SK-N-SH (cell line): ENCODE data around the gene MON2. TPM values are rescaled to one million over a fixed set of nuclear protein-coding genes. Genes with fewer than 3 reads are reported as not detected.

Experiments
- CTCF ChIA-PET: fragments of 300-600, 350-600 bp; formaldehyde crosslinking; extraction: SDS; loops from one replicate; lab custom pipeline; 2021; lab: Yijun Ruan, JAX
- POLR2A ChIA-PET: fragments of 350-600 bp; sonication (Branson Sonifier 250); formaldehyde crosslinking; extraction: SDS; loops from one replicate; lab custom pipeline; 2020; ENCODE audit warnings: antibody characterized with exemption, inconsistent platforms; lab: Yijun Ruan, JAX
- DNase-seq: peaks from one replicate; pipeline ENCODE4 v3.0.0; 2012
- H2AFZ ChIP-seq: fragments of 200-600 bp; sonication (generic); 2 replicates; pipeline ENCODE4 v1.8.1; 2016; ENCODE audit warnings: antibody characterized with exemption, mild to moderate bottlenecking, low read depth
- H3F3A ChIP-seq: fragments of 200-600 bp; sonication (generic); replicated peaks from 2 replicates; pipeline ENCODE3; 2016; ENCODE audit warnings: antibody characterized with exemption, mild to moderate bottlenecking; ENCODE audit not compliant: insufficient read depth
- H3K27ac ChIP-seq, 2 experiments: fragments of 200-500 bp in 1 of 2; fragments of 200-600 bp in 1 of 2; sonication (Bioruptor generic) in 1 of 2; sonication (generic), shearing (Covaris generic) in 1 of 2; 2 replicates each; pipeline versions ENCODE4 v1.5.1 to v1.6.1; 2014 to 2016; ENCODE audit warnings: low read depth in 2 of 2, inconsistent platforms in 1 of 2, low read length in 1 of 2, mild to moderate bottlenecking in 1 of 2, mixed read lengths in 1 of 2
- H3K27me3 ChIP-seq: fragments of 200-600 bp; sonication (generic), shearing (Covaris generic); 2 replicates; pipeline ENCODE4 v1.6.1; 2016; ENCODE audit warnings: mixed run types; ENCODE audit not compliant: insufficient read depth
- H3K36me3 ChIP-seq, 2 experiments: fragments of 200-500 bp in 1 of 2; fragments of 200-600 bp in 1 of 2; sonication (Bioruptor generic) in 1 of 2; sonication (generic) in 1 of 2; replicated peaks in 1 of 2; 2 replicates each; pipeline versions ENCODE3 to v1.5.1; 2014 to 2016; ENCODE audit warnings: low read length in 1 of 2, mild to moderate bottlenecking in 1 of 2; ENCODE audit not compliant: insufficient read depth in 2 of 2, control insufficient read depth in 1 of 2
- H3K4me1 ChIP-seq, 2 experiments: fragments of 200-500 bp in 1 of 2; fragments of 200-600 bp in 1 of 2; sonication (Bioruptor generic) in 1 of 2; sonication (generic), shearing (Covaris generic) in 1 of 2; 2 replicates each; pipeline versions ENCODE4 v1.5.1 to v1.6.1; 2014 to 2016; ENCODE audit warnings: low read depth in 1 of 2, low read length in 1 of 2, mixed run types in 1 of 2; ENCODE audit not compliant: insufficient read depth in 2 of 2, control insufficient read depth in 1 of 2
- H3K4me2 ChIP-seq: fragments of 200-600 bp; sonication (generic), shearing (Covaris generic); 2 replicates; pipeline ENCODE4 v1.6.1; 2017; ENCODE audit warnings: mixed run types
- H3K4me3 ChIP-seq, 2 experiments: fragments of 200-500 bp in 1 of 2; fragments of 200-600 bp in 1 of 2; sonication (Bioruptor generic) in 1 of 2; sonication (generic), shearing (Covaris generic) in 1 of 2; 2 replicates each; pipeline versions ENCODE4 v1.5.1 to v1.8.1; 2014 to 2016; ENCODE audit warnings: low read depth in 2 of 2, inconsistent platforms in 1 of 2, low read length in 1 of 2, mild to moderate bottlenecking in 1 of 2, mixed read lengths in 1 of 2, moderate library complexity in 1 of 2
- H3K79me2 ChIP-seq: fragments of 200-600 bp; sonication (generic); 2 replicates; pipeline ENCODE4 v1.8.1; 2017; ENCODE audit warnings: mild to moderate bottlenecking; ENCODE audit not compliant: insufficient read depth
- H3K9ac ChIP-seq: fragments of 200-600 bp; sonication (generic); 2 replicates; pipeline ENCODE4 v1.6.1; 2017; ENCODE audit warnings: mixed run types
- H3K9me2 ChIP-seq: fragments of 200-600 bp; sonication (generic); 2 replicates; pipeline ENCODE4 v1.6.1; 2017; ENCODE audit warnings: mixed run types
- H3K9me3 ChIP-seq: fragments of 200-600 bp; sonication (generic); 2 replicates; pipeline ENCODE4 v1.6.1; 2017; ENCODE audit warnings: mixed run types, mild to moderate bottlenecking, moderate library complexity
- H4K20me1 ChIP-seq: fragments of 200-600 bp; sonication (generic); 2 replicates; pipeline ENCODE4 v1.6.1; 2017; ENCODE audit warnings: mild to moderate bottlenecking, mixed run types; ENCODE audit not compliant: insufficient read depth
- CHD2 ChIP-seq: fragments of 150-350 bp; IDR thresholded peaks from 2 replicates; pipeline ENCODE4 v1.6.1; 2018; ENCODE audit warnings: low read length; ENCODE audit not compliant: partially characterized antibody
- ELF1 ChIP-seq: IDR thresholded peaks from 2 replicates; pipeline ENCODE4 v1.4.0; 2012
- EP300 ChIP-seq, 2 experiments: IDR thresholded peaks; 2 replicates each; pipeline versions ENCODE4 v1.4.0 to v1.6.1; 2012; ENCODE audit warnings: borderline replicate concordance in 1 of 2, low read depth in 1 of 2, low read length in 1 of 2
- EZH2phosphoT487 ChIP-seq: fragments of 200-600 bp; sonication (generic); IDR thresholded peaks from 2 replicates; pipeline ENCODE4 v1.6.1; 2017; ENCODE audit warnings: low read depth, mixed run types, mild to moderate bottlenecking, antibody characterized with exemption, moderate library complexity, borderline replicate concordance
- FOSL2 ChIP-seq: IDR thresholded peaks from 2 replicates; pipeline ENCODE4 v1.4.0; 2012; ENCODE audit warnings: low read depth, mild to moderate bottlenecking, moderate library complexity, borderline replicate concordance
- GABPA ChIP-seq: IDR thresholded peaks from 2 replicates; pipeline ENCODE4 v1.4.0; 2012; ENCODE audit warnings: low read depth, mild to moderate bottlenecking
- GATA2 ChIP-seq: sonication (generic); formaldehyde crosslinking; IDR thresholded peaks from 2 replicates; pipeline ENCODE4 v1.5.0; 2020; ENCODE audit warnings: mild to moderate bottlenecking, missing genetic modification reagents
- JUND ChIP-seq: IDR thresholded peaks from 2 replicates; pipeline ENCODE4 v1.4.0; 2012
- MEF2A ChIP-seq: IDR thresholded peaks from 2 replicates; pipeline ENCODE4 v1.4.0; 2012; ENCODE audit warnings: low read depth, borderline replicate concordance
- MXI1 ChIP-seq: IDR thresholded peaks from 2 replicates; pipeline ENCODE4 v1.6.1; 2012; ENCODE audit warnings: mild to moderate bottlenecking, low read depth, low read length, improper control_type of control experiment
- NFIC ChIP-seq: IDR thresholded peaks from 2 replicates; pipeline ENCODE4 v1.4.0; 2012; ENCODE audit warnings: borderline replicate concordance
- NRF1 ChIP-seq: IDR thresholded peaks from 2 replicates; pipeline ENCODE4 v1.6.1; 2012; ENCODE audit warnings: low read depth, mild to moderate bottlenecking, low read length
- POLR2AphosphoS5 ChIP-seq: IDR thresholded peaks from 2 replicates; pipeline ENCODE4 v1.6.1; 2012; ENCODE audit warnings: low read depth, low read length
- RAD21 ChIP-seq: IDR thresholded peaks from 2 replicates; pipeline ENCODE4 v1.6.1; 2012; ENCODE audit warnings: mild to moderate bottlenecking, low read length
- RCOR1 ChIP-seq: fragments of 150-350 bp; IDR thresholded peaks from 2 replicates; pipeline ENCODE4 v1.6.1; 2017; ENCODE audit warnings: antibody characterized with exemption, low read length
- RXRA ChIP-seq: IDR thresholded peaks from 2 replicates; pipeline ENCODE4 v1.4.0; 2012; ENCODE audit warnings: low read depth, mild to moderate bottlenecking, borderline replicate concordance
- SIN3A ChIP-seq: IDR thresholded peaks from 2 replicates; pipeline ENCODE4 v1.6.1; 2012; ENCODE audit warnings: low read depth, mild to moderate bottlenecking, low read length, moderate library complexity, borderline replicate concordance
- SMC3 ChIP-seq: IDR thresholded peaks from 2 replicates; pipeline ENCODE4 v1.6.1; 2012; ENCODE audit warnings: low read depth, low read length, improper control_type of control experiment
- TCF12 ChIP-seq: IDR thresholded peaks from 2 replicates; pipeline ENCODE4 v1.4.0; 2012
- TEAD4 ChIP-seq: IDR thresholded peaks from 2 replicates; pipeline ENCODE4 v1.4.0; 2012; ENCODE audit warnings: mild to moderate bottlenecking, borderline replicate concordance; ENCODE audit not compliant: insufficient read depth
- USF2 ChIP-seq: fragments of 150-350 bp; IDR thresholded peaks from 2 replicates; pipeline ENCODE4 v1.6.1; 2017; ENCODE audit warnings: antibody characterized with exemption, low read length, low read depth, borderline replicate concordance
- ZBTB33 ChIP-seq: IDR thresholded peaks from 2 replicates; pipeline ENCODE4 v1.4.0; 2012; ENCODE audit warnings: low read depth, borderline replicate concordance
- WGBS: methylation state at CpG from one replicate; pipeline ENCODE4 v1.1.6; 2017; ENCODE audit warnings: low lambda C conversion rate; 5-methylcytosine and 5-hydroxymethylcytosine counted together
- polyA plus RNA-seq, 3 experiments: library from polyadenylated mRNA; depleted of rRNA; stranded (reverse); fragments of >200 nt; gene quantifications; 2 replicates each; pipeline ENCODE4 v1.2.3, GENCODE V29; 2012

MON2 gene
- polyA plus RNA-seq, 1 of the 3 experiments (the other 2 are of a cell fraction) = 4.4 TPM

GRCh38 chr12:62466594-62467491 lies at the start of gene MON2 (continued):
- TF ChIP-seq FOSL2 = peak; percentile 17; the same call in 1 of the 2 replicates
- TF ChIP-seq GATA2 (CRISPR knock-in tag) = no peak
- TF ChIP-seq EP300 (IDR thresholded peaks at IDR 0.05; ENCODE audit: borderline replicate concordance in 1 of 2, low read depth in 1 of 2, low read length in 1 of 2) = peak in 1 of 2 experiments; percentile 34; a peak in 1 of 4 replicates
- no peak for TF ChIP-seq MEF2A
- peak; percentile 93 for TF ChIP-seq ELF1
- peak; percentile 89 for TF ChIP-seq POLR2AphosphoS5
- peak; percentile 64 for TF ChIP-seq CHD2
- TF ChIP-seq RXRA = no peak

- WGBS = 77% methylated on average over 3 of the region's 3 CpGs
- Histone ChIP-seq H3K9ac (no peak overlapping the region), H3F3A (no peaks in the 10 kb centered on the region), H3K27ac (no peak overlapping the region), H3K4me3 (no peak overlapping the region), H3K79me2 (no peaks in the 10 kb centered on the region), H3K4me1 (no peaks in the 10 kb centered on the region), H2AFZ (no peak overlapping the region), H4K20me1 (no peaks in the 10 kb centered on the region), H3K4me2 (no peak overlapping the region), H3K9me2 (no peaks in the 10 kb centered on the region), H3K36me3 (no peaks in the 10 kb centered on the region), H3K9me3 (no peaks in the 10 kb centered on the region), H3K27me3 (no peaks in the 10 kb centered on the region)
- ChIA-PET POLR2A (no interaction called here), CTCF (interaction anchor here (2.9 kb wide), 1 partner anchor 9 kb away, joined by 13 read pairs; no protein-coding TSS in a partner anchor)
- DNase-seq = no peak
- TF ChIP-seq ELF1 (no peak), USF2 (no peak), EZH2phosphoT487 (no peak), RCOR1 (no peak), RAD21 (no peak), NFIC (no peak), EP300 (IDR thresholded peaks at IDR 0.05; ENCODE audit: borderline replicate concordance in 1 of 2, low read depth in 1 of 2, low read length in 1 of 2) (no peak), RXRA (no peak), POLR2AphosphoS5 (no peak), MEF2A (no peak), NRF1 (no peak), GABPA (no peak), TCF12 (no peak), SMC3 (no peak), TEAD4 (no peak), SIN3A (no peak), MXI1 (no peak), ZBTB33 (no peak), JUND (no peak)
These were observed 40.5 kb upstream of the MON2 start for GRCh38 chr12:62426089-62426488.
